ENCODE results near the gene TMOD2.

Gene TMOD2

DNA sequence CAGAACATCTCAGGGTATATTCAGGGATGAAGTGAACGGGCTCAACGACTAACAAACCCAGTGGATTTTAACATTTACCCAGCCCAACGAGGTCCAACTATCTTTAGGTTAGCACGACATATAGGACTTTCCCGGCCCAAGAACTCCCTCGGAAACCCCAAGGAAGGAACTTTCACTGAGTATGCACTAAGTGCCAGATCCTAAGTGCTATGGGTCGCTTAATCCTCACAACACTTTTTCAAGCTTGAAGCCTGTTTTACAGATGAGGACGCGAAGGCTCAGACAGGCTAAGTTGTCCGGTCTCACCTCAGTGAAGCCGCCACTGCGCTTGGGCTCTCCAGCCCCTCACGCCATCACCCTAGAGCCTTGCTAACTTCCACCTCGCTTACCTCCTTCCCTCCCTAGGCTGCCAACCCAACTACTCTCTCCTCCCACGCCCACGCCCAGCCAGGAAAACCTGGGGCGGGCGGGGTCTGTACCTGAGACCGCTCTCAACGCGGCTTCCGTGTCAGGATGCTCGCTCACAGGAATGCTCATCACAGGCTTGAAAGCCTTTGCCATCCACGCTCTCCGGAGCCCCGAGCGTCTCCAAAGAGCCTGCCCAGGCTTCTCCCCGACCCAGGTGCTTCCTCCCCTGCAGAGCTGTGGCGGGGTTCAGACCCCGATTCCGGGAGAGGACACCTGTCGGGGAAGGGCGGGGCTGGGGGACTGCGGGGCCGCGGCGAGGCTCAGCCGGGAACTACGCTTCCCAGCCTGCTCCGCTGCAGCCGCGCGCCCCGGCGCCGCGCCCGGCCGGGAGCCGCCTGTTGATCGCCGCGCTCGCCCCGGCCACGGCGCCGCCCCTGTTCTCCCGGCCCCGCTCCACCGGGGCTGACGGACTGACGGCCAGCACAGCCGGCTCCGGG, at the start of gene TMOD2:
TMOD2 (plus strand) TSS at position 806 of the 905 bp plus-strand sequence. CDS start 14,845 bp downstream, outside the sequence.
- peak; percentile 39 for DNase-seq

DNA sequence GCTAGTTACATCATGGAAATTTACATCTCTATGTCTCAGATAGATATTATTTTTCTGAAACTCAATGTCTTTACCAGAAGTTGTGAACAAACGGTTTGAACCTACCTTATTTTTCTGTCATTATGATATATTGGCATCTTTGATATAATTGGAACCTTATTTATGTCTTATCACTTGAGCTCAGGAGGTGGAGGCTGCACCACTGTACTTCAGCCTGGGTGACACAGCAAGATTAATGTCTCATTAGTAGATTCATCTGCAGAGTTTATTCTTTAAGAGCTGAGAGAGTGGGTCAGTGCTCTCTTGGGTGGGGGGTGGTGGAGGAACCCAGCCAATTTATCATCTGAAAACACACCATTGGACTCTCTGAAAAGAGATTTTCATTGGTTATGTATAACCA, 48.7 kb upstream of the TMOD2 start:
- DNase-seq: no peak

DNA sequence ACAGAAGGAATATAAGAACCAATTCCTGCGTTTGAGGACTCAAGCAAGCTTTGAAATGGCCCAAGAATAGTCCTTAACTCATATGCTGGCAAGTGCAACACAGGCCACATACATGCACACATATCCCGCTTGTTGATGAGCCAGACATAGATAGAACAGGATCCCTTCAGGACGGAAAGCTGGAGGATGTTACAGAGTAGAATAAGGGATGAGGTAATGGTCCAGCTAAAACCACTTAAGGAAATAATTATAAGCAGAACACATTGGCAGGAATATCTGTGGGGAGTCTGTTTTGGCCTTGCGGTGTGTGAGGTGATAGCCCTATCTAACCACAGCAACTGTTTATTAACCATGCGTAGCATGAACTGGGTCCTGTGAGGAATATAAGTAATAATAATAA, 45.1 kb upstream of the TMOD2 start:
- DNase-seq: no peak

DNA sequence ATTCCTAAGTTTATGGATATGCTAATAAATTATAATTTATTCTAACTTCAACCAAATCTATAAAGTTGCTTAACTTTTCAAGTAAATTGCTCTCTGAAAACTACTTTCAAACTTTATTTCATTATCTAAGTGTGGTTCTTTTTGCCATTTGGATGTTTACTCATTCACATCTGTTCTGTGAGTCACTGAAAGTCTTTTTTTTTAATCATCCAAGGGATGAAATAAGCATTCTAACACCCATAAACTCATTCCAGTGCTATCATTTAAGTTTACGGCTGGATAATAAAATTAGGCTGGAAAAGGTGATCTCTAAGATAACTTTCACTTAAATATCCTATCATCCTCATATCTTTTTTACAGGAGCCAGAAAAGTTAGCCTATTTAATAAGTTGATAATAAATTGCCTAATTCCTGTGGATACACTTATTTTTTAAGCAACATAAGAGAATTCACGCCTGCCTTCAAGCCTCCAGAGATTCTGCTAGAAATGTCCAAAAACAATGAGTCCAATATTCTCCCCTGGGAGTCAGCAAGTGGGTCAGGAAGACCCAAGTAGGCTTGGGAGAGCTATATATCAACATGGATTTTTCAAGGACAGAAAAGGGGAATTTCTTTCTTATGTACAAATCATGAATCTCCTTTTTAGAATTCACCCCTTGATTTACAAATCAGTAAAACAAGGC, 44.3 kb upstream of the TMOD2 start:
- no peak for DNase-seq

DNA sequence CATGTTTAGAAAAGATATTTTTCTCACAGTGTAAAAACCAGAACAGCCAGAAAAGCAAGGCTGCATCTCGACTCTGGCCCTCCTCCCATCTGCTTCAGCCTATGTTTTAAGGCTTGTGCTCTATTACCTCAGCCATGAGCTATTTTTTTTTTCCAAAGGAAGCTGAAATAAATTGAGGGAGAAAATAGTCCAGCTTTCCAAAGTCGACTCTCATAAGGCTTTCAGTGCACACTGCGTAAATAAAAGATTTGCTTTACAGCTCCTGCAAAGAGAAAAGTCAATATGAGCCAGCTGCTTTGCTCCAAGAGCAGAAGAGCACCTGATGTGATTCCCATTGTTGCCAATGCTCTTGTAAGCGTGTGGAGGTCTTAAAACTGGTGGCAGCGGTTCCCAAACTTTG, 43.4 kb upstream of the TMOD2 start:
- DNase-seq: no peak

DNA sequence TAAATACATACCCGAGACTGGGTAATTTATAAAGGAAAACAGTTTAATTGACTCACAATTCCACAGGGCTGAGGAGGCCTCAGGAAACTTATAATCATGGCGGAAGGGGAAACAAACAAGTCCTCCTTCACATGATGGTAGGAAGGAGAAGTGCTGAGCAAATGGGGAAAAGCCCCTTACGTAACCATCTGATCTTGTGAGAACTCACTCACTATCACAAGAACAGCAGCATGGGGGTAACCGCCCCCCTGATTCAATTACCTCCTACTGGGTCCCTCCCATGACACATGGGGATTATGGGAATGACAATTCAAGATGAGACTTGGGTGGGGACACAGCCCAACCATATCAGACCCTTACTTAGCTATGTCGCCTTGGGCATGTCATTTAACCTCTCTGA, 42.4 kb upstream of the TMOD2 start:
- DNase-seq: no peak

DNA sequence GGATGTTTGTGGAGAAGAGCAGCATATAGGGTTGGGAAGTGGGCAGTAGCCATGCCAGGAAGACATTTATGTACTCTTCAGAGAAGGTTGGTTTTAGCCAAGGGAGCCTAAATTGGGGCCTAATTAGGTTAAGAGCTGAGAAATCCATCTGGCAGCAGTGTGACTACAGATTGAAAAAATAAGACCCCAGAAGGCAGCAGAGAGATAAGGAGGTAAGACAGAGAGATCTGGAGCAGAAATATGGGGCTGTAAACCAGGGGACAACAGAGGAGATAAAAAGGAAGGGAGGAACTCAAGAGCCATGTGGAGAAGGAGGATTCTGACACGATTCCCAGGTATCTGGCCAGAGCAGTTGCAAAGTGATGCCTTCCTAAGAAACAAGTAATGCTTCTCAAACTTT, 37.2 kb upstream of the TMOD2 start:
- no peak for DNase-seq

DNA sequence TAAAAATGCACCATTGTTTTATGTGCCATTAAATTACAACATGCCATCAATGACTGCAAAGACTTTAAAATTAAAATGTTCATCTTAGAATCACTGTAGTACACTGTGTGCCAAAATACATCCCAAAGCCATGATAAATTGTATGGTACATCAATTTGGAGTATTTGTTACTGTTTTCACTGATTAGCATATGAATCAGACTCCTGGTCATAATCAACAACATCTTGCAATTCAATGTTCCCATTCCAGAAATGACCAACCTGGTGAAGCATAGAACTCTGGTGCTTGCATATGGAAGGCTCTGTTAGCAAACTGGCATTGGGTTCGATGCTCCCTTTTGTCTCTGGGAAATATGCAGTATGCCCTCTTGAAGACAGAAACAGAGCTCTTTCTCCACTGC, 36.5 kb upstream of the TMOD2 start:
- DNase-seq: no peak

DNA sequence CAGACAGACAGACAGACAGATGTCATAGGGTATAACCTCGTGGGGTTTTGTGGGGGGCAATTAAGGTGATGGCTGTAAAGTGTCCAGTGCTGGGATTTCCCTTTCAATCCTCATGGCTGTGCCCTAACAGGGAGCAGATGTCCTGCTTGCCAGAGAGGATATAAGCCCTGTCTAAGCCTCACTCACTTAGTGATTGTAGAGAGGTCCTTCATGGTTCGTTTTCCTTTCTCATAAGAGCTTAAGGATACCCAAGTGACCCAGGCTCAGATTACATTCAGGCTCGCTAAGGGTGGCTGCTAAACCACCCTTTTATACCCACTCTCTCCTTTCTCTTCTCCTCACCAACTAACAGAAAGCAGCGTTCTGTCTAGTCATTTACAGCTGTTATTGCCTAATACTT, 33.2 kb upstream of the TMOD2 start:
- DNase-seq: no peak

DNA sequence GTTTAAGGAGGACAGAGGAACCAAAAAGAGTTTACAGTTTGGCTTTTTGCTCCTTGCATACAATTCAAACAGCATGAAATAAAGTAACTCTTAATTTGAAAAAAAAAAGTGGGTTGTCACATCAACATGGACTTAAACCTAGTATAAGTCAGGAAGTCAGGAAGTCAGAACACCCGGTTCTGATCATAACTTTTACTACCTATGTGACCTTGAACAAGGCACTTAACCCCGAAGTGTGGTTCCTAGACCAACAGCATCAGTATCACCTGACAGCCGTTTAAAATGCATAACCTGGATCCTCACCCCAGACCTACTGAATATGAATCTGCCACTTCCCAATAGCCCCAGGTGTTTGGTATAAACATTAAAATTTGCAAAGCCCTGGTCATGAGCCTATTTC, 32.7 kb upstream of the TMOD2 start:
- no peak for DNase-seq

DNA sequence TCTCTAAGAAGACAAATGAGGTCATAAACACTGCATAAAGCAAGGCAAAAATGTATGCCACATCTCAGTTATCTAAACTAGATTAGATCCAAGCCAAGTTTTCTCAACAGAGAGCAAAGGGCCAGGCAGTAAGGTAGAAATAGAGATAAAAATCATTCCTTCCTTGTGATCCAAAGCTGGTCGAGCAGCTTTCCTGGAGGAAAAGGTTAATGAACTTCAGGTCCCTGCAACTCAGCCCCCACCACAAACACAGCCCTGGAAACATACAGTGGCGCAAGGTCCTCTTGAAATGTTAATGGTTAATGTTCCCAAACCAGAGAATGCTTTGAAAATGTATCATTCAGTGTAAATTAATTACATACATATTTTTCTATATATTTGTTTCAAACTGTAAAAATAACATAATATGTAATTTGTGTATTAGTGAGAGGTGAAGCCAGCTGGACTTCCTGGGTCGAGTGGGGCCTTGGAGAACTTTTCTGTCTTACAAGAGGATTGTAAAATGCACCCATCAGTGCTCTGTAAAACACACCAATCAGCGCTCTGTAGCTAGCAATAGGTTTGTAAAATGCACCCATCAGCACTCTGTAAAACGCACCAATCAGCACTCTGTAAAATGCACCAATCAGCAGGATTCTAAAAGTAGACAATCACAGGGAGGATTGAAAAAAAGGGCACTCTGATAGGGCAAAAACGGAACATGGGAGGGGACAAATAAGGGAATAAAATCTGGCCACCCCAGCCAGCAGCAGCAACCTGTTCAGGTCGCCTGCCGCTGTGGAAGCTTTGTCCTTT, 31.0 kb upstream of the TMOD2 start:
- DNase-seq: no peak

DNA sequence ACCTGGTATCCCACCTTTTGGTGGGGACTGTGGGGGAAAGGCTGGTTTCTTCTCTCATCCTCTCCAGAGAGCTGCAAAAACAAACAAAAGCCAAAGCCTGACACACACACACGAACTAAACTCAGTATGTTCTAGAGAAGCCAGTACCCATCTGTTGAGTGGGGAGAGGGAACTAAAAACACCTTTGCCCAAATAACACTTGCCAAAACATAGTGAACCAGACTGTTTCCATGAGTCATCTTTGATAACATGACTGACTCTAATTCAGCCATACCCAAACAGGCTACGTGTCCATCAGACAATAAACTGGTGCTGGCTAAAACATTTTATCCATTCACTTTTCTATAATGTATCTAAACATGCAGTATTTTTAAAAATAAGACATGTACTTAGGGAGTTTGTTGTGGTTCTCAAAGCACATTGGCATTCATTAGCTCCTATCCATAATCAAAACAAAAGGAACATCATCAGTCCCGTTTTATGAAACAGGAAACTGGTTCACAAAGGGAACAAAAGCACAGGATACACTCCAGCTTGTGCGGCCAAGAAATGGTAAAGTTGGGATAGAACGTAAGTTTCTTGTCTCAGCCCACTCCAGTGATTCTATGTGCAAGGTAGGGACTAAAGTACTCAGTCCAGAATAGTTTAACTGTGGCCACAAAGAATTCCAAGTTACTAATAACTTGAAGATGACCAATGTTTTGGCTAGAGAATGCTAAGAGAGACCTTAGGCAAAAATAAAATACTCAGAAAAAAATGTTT, 30.0 kb upstream of the TMOD2 start:
- DNase-seq: no peak

DNA sequence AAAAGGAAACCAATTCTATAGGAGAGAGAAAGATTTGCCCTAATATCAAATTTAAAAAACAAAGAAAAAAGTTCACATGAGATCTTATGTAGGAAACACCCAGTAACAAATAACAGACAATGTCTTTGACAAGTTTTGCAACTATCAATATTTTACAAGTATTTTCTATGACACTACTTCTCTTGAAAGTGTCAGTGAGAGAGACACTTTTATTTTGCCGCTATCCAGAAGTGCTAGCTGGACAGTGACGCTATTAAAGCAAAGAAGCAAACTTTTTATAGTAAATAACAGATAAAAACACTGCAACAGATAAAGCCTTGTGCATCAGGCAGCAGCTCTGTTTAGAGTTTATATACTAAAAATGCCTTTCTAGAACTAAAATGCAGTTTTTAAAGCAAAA, 27.2 kb upstream of the TMOD2 start:
- no peak for DNase-seq

DNA sequence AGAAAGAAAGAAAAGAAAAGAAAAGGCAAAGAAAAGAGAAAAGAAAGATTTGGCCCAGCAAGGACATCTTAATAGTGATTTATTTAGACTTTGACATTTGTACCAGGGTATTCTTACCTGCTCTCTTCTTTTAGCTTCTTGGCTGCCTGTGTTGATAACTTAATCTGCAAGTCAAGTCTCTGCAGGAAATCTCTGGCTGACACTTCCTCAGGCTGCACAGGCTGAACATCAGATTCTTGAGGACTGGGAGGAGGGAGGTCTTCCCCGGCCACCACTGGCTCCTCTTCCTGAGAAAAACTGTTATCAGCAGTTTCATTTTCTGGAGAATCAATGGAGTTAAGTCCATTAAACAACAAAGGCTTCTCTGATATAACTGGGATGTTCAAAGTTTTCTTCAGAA, 26.7 kb upstream of the TMOD2 start:
- no peak for DNase-seq

DNA sequence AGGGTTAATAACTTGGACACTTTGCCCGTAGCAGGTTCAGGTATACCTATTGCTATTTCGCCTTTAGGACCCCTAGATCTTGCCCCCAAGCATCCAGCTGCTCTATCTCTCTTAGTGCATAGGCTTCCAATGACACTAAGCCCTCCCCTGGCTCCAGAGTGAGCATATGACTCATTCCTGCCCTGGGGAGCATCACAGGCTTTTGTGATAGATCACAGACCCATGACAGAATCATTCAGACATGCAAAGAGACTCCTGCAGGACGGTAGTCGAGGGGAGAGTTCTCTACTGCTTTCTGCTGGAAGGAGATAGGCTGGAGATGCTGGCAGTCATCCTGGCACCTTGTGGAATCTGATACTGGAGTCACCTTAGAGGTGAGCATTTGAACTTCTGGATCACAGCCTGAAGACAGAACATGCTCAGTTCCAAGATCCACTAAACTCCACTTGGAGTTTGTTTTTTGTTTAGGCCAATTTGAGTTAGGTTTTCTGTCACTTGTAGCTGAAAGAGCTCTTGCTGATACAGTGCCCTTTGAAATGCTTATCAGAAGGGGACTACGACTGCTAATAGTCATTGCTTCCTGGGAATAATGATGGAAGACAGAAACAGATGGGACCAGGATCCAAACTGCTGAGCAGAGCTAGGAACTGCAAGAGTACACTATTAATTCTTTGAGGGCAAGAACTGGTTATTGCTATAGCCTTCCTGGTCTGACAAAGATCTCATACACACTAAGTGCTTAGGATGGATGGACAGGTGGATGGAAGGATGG, 24.9 kb upstream of the TMOD2 start:
- peak; percentile 26 for DNase-seq

DNA sequence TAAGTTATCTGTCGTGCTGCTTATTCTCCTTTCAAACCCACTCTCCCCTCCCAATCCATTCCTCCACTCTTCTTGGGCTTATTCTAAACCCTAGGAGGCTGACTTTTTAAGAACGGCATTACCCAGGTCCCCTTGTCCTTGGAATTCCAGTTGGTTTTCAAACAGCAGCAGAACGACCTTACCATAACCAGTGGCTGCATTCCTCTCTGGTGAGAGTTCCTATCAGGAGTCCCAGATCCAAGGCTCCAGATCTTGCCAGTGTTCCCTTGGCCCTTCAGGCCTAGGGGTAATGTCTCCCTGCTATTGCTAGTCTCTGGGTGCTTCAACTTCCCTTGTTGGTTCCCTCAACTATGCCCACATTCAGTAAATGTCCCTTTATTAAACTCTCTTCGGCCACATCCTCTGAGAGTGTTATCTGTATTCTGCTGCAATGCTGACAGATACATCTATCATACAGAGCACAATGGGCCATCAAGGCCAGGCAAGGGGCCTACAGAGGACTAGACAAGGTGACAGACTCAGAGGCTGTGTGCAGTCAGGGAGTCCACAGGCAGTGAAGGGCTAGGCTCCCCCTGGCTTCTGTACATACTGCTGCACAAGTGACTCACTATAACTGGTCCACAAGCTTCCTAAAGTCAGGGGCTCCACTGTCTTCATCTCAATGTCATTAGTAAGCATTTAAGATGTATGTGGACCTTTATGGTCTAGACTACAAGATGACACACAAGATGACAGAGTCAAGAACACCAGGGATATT, 24.1 kb upstream of the TMOD2 start:
- DNase-seq: no peak

DNA sequence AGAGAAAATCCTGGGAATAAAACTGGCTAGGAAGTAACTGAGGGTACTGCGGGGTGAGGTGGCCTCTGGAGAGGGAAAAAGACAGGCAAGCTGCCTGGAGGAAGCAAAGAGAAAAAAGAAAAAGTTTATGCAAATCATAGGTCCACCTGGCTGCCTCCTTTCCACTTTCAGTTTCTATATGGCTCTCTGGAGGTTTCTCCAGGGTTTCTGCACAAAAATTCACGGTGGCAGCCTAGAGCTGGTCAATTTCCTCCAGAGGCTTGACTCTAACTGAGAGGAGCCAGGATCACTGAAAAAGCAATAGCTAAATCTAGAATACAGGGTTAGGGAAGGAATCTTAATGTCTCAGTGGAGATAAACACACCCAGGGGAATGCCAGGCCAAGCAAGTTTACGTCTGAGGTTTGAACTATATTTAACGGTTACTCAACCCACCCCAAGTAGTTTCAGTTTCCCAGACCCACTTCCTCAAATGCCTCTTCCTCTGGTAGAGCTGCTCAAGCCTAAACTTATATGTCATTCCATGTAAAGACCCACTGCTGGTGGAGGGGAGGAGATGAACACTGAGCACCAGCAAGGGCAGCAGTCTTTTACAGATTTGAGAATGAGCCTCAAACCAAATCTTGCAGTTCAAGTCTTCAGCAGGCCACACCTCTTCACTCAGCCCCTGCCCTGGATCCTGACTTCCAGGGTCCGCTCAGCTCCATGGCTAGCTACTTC, 19.7 kb upstream of the TMOD2 start:
- DNase-seq: peak; percentile 64

DNA sequence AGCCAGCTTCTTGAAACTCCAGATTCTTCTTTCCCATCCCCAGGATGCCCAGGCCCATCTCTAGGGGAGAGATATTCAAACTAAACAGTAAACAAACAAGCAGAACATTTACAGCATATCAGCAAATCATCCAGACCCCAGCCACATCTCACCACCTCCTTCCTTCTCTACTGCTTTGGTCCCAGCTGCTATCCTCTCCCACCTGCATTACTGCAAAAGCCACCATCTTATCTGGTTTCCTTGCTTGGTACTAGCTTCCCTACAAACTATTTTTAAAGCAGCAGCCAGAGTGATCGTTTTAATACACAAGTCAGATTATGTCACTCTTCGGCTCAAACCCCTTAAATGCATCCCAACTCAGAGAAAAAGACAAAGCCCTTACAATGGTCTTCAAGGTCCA, 18.8 kb upstream of the TMOD2 start:
- DNase-seq: no peak

DNA sequence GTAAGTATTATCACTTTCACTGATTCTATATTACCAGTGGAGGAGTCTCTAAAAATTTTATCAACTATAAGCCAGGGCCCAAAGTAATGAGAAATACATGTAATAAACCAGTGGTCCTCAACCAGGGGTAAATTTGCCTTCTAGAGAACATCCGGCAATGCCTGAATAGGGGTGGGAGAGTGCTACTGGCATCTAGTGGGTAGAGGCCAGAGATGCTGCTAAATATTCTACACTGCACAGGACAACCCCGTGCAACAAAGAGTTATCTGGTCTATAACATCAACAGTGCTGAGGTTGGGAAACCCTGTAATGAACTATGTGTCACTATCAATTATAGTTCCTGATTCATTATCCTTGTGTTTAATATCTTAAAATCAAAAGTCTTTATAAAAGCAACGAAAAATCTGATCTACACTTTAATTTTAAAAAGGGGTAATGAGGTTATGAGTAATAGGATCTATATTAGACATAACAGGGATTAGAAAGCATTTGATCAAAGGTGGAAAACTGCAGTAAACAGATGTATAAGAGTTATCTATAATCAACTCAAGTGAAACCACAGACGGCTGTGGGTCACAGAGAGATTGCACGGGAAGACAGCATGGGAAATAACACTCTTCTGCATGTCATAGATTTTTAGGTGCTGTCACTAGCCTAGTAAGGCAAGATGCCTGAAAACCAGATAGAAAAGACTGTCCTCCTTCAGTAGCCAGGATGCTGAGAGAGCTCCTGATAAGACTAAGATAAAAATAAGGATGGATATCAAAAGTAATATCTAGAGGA, 16.0 kb upstream of the TMOD2 start:
- peak; percentile 59 for DNase-seq

DNA sequence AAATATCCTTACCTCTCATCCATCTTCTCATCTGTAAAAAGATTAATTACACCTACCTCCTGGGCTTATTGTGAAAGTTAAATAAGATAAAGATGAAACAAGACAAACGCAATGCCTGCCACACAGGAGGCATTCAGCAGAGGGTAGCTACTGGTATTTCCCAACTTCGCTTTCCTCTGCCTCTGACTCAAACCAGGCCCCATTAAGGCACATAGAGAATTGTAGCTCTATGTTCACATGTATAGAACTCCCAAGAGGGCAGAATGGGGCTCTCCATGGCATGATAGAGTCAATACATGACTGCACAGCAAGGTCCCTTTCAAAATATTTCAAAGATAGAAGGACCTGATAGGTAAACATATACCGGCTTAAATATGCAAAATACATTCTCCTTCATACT, 15.3 kb upstream of the TMOD2 start:
- peak; percentile 69 for DNase-seq
